Central memory CD8-positive, alpha-beta T cell (primary cell): ENCODE results near the gene CASP9.
"Not testable (repeated sequence)": the region's sequence is repeated elsewhere in the genome, so short reads cannot be mapped to it uniquely, and the experiment has no call there.

Experiments used
- ATAC-seq: fragments of 150-1000 bp; cut with Tn5 transposase; replicated peaks from 2 replicates; pipeline ENCODE4 v1.10.0; 2022; ENCODE audit warnings: mild to moderate bottlenecking, moderate FRiP score, moderate number of reproducible peaks; ENCODE audit not compliant: poor library complexity, severe bottlenecking; ENCODE audit errors: extremely low read depth
- DNase-seq, 2 donors: peaks; one replicate each; pipeline ENCODE4 v3.0.0; 2021; ENCODE audit warnings: low spot score in 2 of 2
- H3K27ac Mint-ChIP-seq: one replicate; pipeline ENCODE4 v1.8.0; 2022; ENCODE audit warnings: low read depth, mild to moderate bottlenecking, moderate library complexity, mixed read lengths
- H3K27me3 Mint-ChIP-seq: one replicate; pipeline ENCODE4 v1.8.0; 2022; ENCODE audit warnings: mixed read lengths
- H3K36me3 Mint-ChIP-seq: one replicate; pipeline ENCODE4 v1.8.0; 2022; ENCODE audit warnings: mild to moderate bottlenecking, moderate library complexity, mixed read lengths; ENCODE audit not compliant: insufficient read depth
- H3K4me1 Mint-ChIP-seq: one replicate; pipeline ENCODE4 v1.8.0; 2022; ENCODE audit warnings: mixed read lengths
- H3K4me3 Mint-ChIP-seq: one replicate; pipeline ENCODE4 v1.8.0; 2022; ENCODE audit warnings: mild to moderate bottlenecking, moderate library complexity, mixed read lengths
- H3K9me3 Mint-ChIP-seq: one replicate; pipeline ENCODE4 v1.8.0; 2022; ENCODE audit warnings: mixed read lengths

CASP9 gene

DNA sequence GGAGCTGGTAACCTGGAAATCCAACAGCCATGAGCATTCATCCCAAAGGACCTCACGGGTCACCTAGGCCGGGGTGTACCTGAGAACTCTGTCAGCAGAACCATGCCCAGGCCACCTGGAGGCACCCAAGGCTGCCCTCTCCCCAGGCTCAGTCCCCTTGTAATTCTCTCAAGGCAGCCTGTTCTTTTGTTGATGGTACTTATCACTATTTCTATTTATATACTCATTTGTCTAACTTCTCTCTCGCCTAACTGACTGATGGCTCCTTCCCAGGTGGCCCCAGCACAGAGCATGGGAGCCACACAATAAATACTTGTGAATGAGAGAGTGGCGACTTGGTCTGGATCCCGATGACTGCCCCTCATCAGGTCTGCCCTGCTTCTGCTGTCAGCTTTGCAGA, 16.7 kb downstream of the CASP9 start:
- Mint-ChIP-seq H3K36me3 (peaks cover 5% of the 10 kb centered on the region), H3K4me3 (no peak overlapping the region), H3K4me1 (no peaks in the 10 kb centered on the region), H3K27me3 (no peaks in the 10 kb centered on the region), H3K9me3 (no peaks in the 10 kb centered on the region), H3K27ac (no peak overlapping the region)
- DNase-seq (no peak), ATAC-seq (no peak)

DNA sequence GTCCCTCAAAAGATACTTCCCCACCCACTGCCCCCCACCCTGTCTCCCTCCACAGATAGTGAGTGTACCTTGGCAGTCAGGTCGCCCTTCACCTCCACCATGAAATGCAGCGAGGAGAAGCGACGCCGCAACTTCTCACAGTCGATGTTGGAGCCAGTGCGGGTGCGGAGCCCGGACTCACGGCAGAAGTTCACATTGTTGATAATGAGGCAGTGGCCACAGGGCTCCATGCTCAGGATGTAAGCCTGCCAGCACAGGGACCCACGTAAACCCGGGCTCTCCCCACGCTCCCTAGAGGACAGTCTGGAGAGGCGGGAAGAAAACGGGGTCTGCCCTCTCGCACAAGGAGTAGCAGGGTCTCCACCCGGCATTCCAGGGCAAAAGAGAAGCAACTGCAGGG, 17.2 kb downstream of the CASP9 start:
- Mint-ChIP-seq H3K36me3 (peaks cover 5% of the 10 kb centered on the region), H3K9me3 (no peaks in the 10 kb centered on the region), H3K4me1 (no peaks in the 10 kb centered on the region), H3K27me3 (no peaks in the 10 kb centered on the region), H3K27ac (no peak overlapping the region), H3K4me3 (no peak overlapping the region)
- no peak for ATAC-seq
- no peak for DNase-seq

- Mint-ChIP-seq H3K27ac (no peak overlapping the region), H3K36me3 (peaks cover 9% of the 10 kb centered on the region), H3K27me3 (no peaks in the 10 kb centered on the region), H3K9me3 (no peaks in the 10 kb centered on the region), H3K4me1 (no peaks in the 10 kb centered on the region), H3K4me3 (no peak overlapping the region)
- DNase-seq (no peak), ATAC-seq (no peak)
Observed at GRCh38 chr1:15504436-15504835, 19.6 kb downstream of the CASP9 start.

DNA sequence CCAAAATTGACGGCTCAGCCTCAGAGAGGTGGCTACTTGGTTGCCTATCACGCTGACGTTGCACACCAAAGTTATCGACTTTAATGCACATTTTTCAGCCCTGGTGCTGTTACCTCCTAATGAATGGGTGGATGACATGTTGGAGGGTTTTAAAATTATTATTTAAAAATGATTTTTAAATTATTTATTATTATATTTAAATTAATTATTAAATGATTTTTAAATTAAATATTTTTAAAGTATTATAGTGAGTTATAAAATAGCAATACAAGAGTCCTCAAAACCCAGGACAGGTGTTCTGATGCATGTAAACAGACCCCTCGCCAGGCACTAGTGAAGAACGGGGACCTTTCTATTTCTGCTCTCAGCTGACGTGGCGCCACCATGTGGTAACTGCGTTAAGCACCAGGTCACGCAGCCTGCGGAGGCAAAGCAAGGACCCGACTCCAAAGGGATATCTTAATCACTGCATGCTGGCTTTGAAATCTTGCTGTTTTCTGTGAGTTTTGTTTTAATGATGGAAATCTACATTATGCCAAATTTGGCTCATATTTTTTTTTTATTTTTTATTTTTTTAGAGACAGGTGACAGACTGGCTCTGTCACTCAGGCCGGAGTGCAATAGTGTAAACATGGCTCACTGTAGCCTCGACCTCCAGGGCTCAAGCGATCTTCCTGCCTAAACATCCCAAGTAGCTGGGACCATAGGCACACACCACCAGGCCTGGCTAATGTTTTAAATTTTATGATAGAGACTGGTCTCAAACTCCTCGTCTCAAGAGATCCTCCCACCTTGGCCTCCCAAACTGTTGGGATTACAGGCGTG, 22.6 kb downstream of the CASP9 start:
- Mint-ChIP-seq H3K4me1 (no peaks in the 10 kb centered on the region), H3K36me3 (peaks cover 11% of the 10 kb centered on the region), H3K27ac (no peak overlapping the region), H3K9me3 (no peaks in the 10 kb centered on the region), H3K4me3 (no peak overlapping the region), H3K27me3 (no peaks in the 10 kb centered on the region)
- ATAC-seq (no peak), DNase-seq (no peak)

- ATAC-seq, result no peak
- DNase-seq, result no peak
- Mint-ChIP-seq H3K36me3 (peaks cover 11% of the 10 kb centered on the region), H3K4me3 (no peak overlapping the region), H3K27ac (no peak overlapping the region), H3K4me1 (no peaks in the 10 kb centered on the region), H3K9me3 (no peaks in the 10 kb centered on the region), H3K27me3 (no peaks in the 10 kb centered on the region)
Observed at GRCh38 chr1:15500184-15501178, 23.5 kb downstream of the CASP9 start.

DNA sequence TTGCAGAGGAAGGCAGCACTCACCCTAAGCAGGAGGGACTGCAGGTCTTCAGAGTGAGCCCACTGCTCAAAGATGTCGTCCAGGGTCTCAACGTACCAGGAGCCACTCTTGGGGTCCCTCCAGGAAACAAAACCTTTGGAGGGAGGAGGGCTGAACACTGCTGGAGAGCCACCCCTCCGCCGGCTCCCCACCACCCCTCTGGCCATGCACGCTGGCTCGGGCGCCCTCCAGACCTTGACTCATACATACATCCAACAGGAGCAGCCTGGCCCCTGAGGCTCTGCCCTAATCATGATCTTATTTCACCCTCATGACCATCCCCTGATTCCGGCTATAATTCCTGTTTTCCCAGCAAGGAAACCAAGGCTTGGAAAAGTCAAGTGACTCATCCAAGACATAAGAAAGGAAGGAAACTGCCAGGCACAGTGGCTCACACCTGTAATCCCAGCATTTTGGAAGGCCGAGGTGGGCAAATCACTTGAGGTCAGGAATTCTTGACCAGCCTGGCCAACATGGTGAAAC, 30.1 kb downstream of the CASP9 start:
- Mint-ChIP-seq H3K36me3 (peaks cover 9% of the 10 kb centered on the region), H3K4me3 (no peak overlapping the region), H3K27ac (no peak overlapping the region)

GRCh38 chr1:15492596-15492995, 31.4 kb downstream of the CASP9 start:
- Mint-ChIP-seq H3K4me3 (no peak overlapping the region), H3K27ac (no peak overlapping the region), H3K27me3 (no peaks in the 10 kb centered on the region), H3K4me1 (no peaks in the 10 kb centered on the region), H3K9me3 (no peaks in the 10 kb centered on the region), H3K36me3 (peaks cover 9% of the 10 kb centered on the region)
- no peak for ATAC-seq
- DNase-seq, result no peak

More for the DNA sequence above, 30.1 kb downstream of the CASP9 start:
- no peaks in the 10 kb centered on the region for H3K4me1 Mint-ChIP-seq
- DNase-seq (no peak), ATAC-seq (no peak)
- no peaks in the 10 kb centered on the region for H3K9me3 Mint-ChIP-seq
- no peaks in the 10 kb centered on the region for H3K27me3 Mint-ChIP-seq

- DNase-seq, ATAC-seq, H3K27me3 Mint-ChIP-seq, H3K9me3 Mint-ChIP-seq, H3K4me3 Mint-ChIP-seq, H3K4me1 Mint-ChIP-seq, H3K27ac Mint-ChIP-seq: not testable (repeated sequence)
- H3K36me3 Mint-ChIP-seq, result peaks cover 13% of the 10 kb centered on the region
Observed at GRCh38 chr1:15491010-15491409, 33.0 kb downstream of the CASP9 start.

GRCh38 chr1:15489052-15489736, 34.8 kb downstream of the CASP9 start:
- no peaks in the 10 kb centered on the region for H3K4me1 Mint-ChIP-seq
- no peak overlapping the region for H3K4me3 Mint-ChIP-seq
- no peak for DNase-seq
- H3K27me3 Mint-ChIP-seq, result no peaks in the 10 kb centered on the region
- no peak for ATAC-seq
- no peak overlapping the region for H3K27ac Mint-ChIP-seq
- no peaks in the 10 kb centered on the region for H3K9me3 Mint-ChIP-seq
- H3K36me3 Mint-ChIP-seq, result peaks cover 14% of the 10 kb centered on the region

DNA sequence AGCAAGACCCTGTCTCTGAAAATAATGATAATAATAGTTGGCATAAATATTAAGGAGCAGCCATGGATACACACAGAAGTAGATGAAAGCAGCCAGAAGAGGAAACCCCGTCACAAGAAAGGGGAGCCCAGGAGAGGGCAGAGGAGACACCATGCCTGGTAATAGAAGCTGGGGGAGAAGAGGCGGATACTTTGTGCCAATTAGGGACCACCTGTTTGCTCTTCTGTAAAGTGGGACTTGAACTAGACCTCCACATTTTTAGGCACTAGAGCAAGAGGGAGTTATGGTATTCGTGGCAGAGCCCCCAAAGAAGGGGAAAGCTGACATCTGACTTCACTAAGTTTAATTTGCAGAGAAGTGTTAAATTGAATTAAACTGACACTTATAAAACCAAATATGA, 35.6 kb downstream of the CASP9 start:
- no peaks in the 10 kb centered on the region for H3K27me3 Mint-ChIP-seq
- ATAC-seq (no peak), DNase-seq (no peak)
- H3K4me3 Mint-ChIP-seq, result no peak overlapping the region
- peaks cover 7% of the 10 kb centered on the region for H3K36me3 Mint-ChIP-seq
- no peaks in the 10 kb centered on the region for H3K4me1 Mint-ChIP-seq
- H3K9me3 Mint-ChIP-seq, result no peaks in the 10 kb centered on the region
- no peak overlapping the region for H3K27ac Mint-ChIP-seq

DNA sequence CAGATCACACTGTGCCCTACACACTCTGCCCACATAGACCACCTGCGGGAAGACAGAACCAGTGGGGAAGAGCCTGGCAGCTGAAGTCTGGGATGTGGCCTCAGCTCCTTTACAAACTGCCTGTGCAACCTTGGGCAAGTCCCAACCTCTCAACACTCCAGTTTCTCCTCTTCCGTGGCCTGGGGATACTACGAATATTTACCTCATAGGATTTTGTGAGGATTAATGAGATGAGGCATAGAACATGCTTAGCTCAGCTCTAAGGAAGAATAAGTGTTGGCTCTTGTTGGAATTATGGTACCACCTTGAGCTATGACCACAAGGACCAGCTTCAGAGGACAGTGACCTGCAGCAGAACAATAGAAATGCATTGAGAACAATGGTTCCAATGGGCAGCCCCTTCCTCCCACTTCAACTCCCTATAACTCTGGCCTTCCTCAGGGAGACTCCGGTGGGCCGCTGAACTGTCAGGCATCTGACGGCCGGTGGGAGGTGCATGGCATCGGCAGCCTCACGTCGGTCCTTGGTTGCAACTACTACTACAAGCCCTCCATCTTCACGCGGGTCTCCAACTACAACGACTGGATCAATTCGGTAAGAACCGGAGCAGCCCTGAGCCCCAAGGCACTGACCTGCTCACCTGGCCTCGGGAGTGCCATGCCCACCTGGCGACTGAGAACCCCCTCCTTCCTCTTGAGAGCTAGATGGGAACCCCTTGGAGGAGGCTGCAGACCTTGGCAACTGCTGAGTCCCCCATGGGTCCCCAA, 37.0 kb downstream of the CASP9 start:
- H3K4me1 Mint-ChIP-seq, H3K36me3 Mint-ChIP-seq, ATAC-seq: not testable (repeated sequence)

GRCh38 chr1:15485636-15486035, 38.4 kb downstream of the CASP9 start:
- Mint-ChIP-seq H3K27ac (no peak overlapping the region), H3K9me3 (no peaks in the 10 kb centered on the region), H3K4me1 (no peaks in the 10 kb centered on the region), H3K4me3 (no peak overlapping the region), H3K36me3 (peaks cover 8% of the 10 kb centered on the region), H3K27me3 (no peaks in the 10 kb centered on the region)
- no peak for DNase-seq
- no peak for ATAC-seq

More for the DNA sequence above, 37.0 kb downstream of the CASP9 start:
- not testable (repeated sequence) for H3K9me3 Mint-ChIP-seq, H3K27me3 Mint-ChIP-seq, DNase-seq, H3K4me3 Mint-ChIP-seq
- peak overlapping the region; percentile 22 for H3K27ac Mint-ChIP-seq
